Measurements from ENCODE around the gene WIPF2. TPM values are rescaled to one million over a fixed set of nuclear protein-coding genes. Genes with fewer than 3 reads are reported as not detected.

WIPF2 gene
- total RNA-seq, 1 donor from 2014 or later = 39.6 TPM

- no peak for DNase-seq (ENCODE audit: low spot score)
Measured at GRCh38 chr17:40247926-40248495, 28.9 kb downstream of the WIPF2 start.

GRCh38 chr17:40248507-40248906 is 29.4 kb downstream of the WIPF2 start:
- no peak for DNase-seq (ENCODE audit: low spot score)

- DNase-seq (ENCODE audit: low spot score) = no peak
Measured at GRCh38 chr17:40251576-40251975, 32.5 kb downstream of the WIPF2 start.

GRCh38 chr17:40253565-40253964 is 34.5 kb downstream of the WIPF2 start:
- no peak for DNase-seq (ENCODE audit: low spot score)

GRCh38 chr17:40259505-40259904 is 40.4 kb downstream of the WIPF2 start:
- no peak for DNase-seq (ENCODE audit: low spot score)

GRCh38 chr17:40260528-40260927 is 41.4 kb downstream of the WIPF2 start:
- DNase-seq (ENCODE audit: low spot score) = no peak

- no peak for DNase-seq (ENCODE audit: low spot score)
Measured at GRCh38 chr17:40264458-40265185, 45.5 kb downstream of the WIPF2 start.

- no peak for DNase-seq (ENCODE audit: low spot score)
Measured at GRCh38 chr17:40265337-40265736, 46.2 kb downstream of the WIPF2 start.

GRCh38 chr17:40266882-40267281 is 47.8 kb downstream of the WIPF2 start:
- DNase-seq (ENCODE audit: low spot score) = no peak

- DNase-seq (ENCODE audit: low spot score) = no peak
Measured at GRCh38 chr17:40268141-40268712, 49.1 kb downstream of the WIPF2 start.

GRCh38 chr17:40278414-40278813 is 59.3 kb downstream of the WIPF2 start:
- DNase-seq (ENCODE audit: low spot score) = no peak

- DNase-seq (ENCODE audit: low spot score) = no peak
Measured at GRCh38 chr17:40279402-40279801, 60.3 kb downstream of the WIPF2 start.

- DNase-seq (ENCODE audit: low spot score) = no peak
Measured at GRCh38 chr17:40281663-40282062, 62.6 kb downstream of the WIPF2 start.

- no peak for DNase-seq (ENCODE audit: low spot score)
Measured at GRCh38 chr17:40283662-40284061, 64.6 kb downstream of the WIPF2 start.

- peak; percentile 69 for DNase-seq (ENCODE audit: low spot score)
Measured at GRCh38 chr17:40284085-40284713, 65.1 kb downstream of the WIPF2 start.

GRCh38 chr17:40286473-40286872 is 67.4 kb downstream of the WIPF2 start:
- DNase-seq (ENCODE audit: low spot score) = no peak

- DNase-seq (ENCODE audit: low spot score) = no peak
Measured at GRCh38 chr17:40287159-40287493, 68.0 kb downstream of the WIPF2 start.

- DNase-seq (ENCODE audit: low spot score) = peak; percentile 99
Measured at GRCh38 chr17:40287494-40288369, 68.6 kb downstream of the WIPF2 start, which contains the start of gene CDC6. CDC6 (plus strand) TSS chr17:40287879; CDS start chr17:40289421, 1,542 bp downstream.

GRCh38 chr17:40290629-40291280 is 71.7 kb downstream of the WIPF2 start:
- no peak for DNase-seq (ENCODE audit: low spot score)

GRCh38 chr17:40291281-40291664 is 72.2 kb downstream of the WIPF2 start:
- no peak for DNase-seq (ENCODE audit: low spot score)

GRCh38 chr17:40293363-40293762 is 74.3 kb downstream of the WIPF2 start:
- DNase-seq (ENCODE audit: low spot score) = no peak

Measured in ureter (tissue), 1 donor.